AG04449 (cell line): Measurements from ENCODE around the gene C19orf33.

Source experiments
- CTCF ChIA-PET: fragments of 350-600 bp; formaldehyde crosslinking; extraction: SDS; loops from one replicate; lab custom pipeline; 2021; ENCODE audit warnings: antibody characterized with exemption; lab: Yijun Ruan, JAX
- POLR2A ChIA-PET: fragments of 400-600, 350-600 bp; formaldehyde crosslinking; extraction: SDS; loops from one replicate; lab custom pipeline; 2020; ENCODE audit warnings: antibody characterized with exemption, inconsistent platforms; lab: Yijun Ruan, JAX
- DNase-seq: peaks from one replicate; pipeline ENCODE4 v3.0.0-alpha.2; 2010; ENCODE audit warnings: low read depth, low spot score
- H3K4me3 ChIP-seq: 2 replicates; pipeline ENCODE4 v1.5.1; 2011; ENCODE audit warnings: low read depth, mild to moderate bottlenecking, control low read depth, low read length
- CTCF ChIP-seq: IDR thresholded peaks from one replicate; pipeline ENCODE4 v1.5.1; 2011; ENCODE audit warnings: mild to moderate bottlenecking, moderate library complexity, low read length, control low read depth, inconsistent platforms; ENCODE audit not compliant: insufficient read depth; ENCODE audit errors: missing control alignments

Gene C19orf33

GRCh38 chr19:38284422-38284821 is 19.6 kb upstream of the C19orf33 start:
- DNase-seq = no peak
- ChIA-PET CTCF (interaction anchor here (1.1 to 1.3 kb wide), 2 partner anchors 41 to 90 kb away, joined by 3 read pairs; partner anchors contain the start of gene PSMD8), POLR2A (no interaction called here)
- no peak overlapping the region for H3K4me3 ChIP-seq
- TF ChIP-seq CTCF = no peak

- CTCF ChIA-PET = interaction anchor here (1.1 to 1.4 kb wide), 4 partner anchors 9 to 118 kb away, joined by 3 to 7 read pairs (median 3); partner anchors contain the start of genes FAM98C and PSMD8
- peak; percentile 19 for DNase-seq
- no peak overlapping the region for H3K4me3 ChIP-seq
- POLR2A ChIA-PET = no interaction called here
- TF ChIP-seq CTCF = no peak
Observed at GRCh38 chr19:38285567-38285966, 18.5 kb upstream of the C19orf33 start.

- DNase-seq = no peak
- CTCF ChIA-PET = interaction anchor here (1.5 kb wide), 1 partner anchor 43 kb away, joined by 3 read pairs; no protein-coding TSS in a partner anchor
- no peak overlapping the region for H3K4me3 ChIP-seq
- no peak for TF ChIP-seq CTCF
- POLR2A ChIA-PET = no interaction called here
Observed at GRCh38 chr19:38287604-38288003, 16.4 kb upstream of the C19orf33 start.

GRCh38 chr19:38288123-38288855 is 15.8 kb upstream of the C19orf33 start:
- no peak for TF ChIP-seq CTCF
- DNase-seq = no peak
- no peak overlapping the region for H3K4me3 ChIP-seq
- POLR2A ChIA-PET = no interaction called here
- CTCF ChIA-PET = interaction anchor here (1.5 kb wide), 1 partner anchor 44 kb away, joined by 3 read pairs; no protein-coding TSS in a partner anchor

GRCh38 chr19:38289955-38290354 is 14.1 kb upstream of the C19orf33 start:
- ChIA-PET CTCF (interaction anchor here (1.1 to 1.3 kb wide), 3 partner anchors 26 to 47 kb away, joined by 3 read pairs; partner anchors contain the start of gene SPINT2), POLR2A (no interaction called here)
- no peak for TF ChIP-seq CTCF
- H3K4me3 ChIP-seq = no peak overlapping the region
- DNase-seq = no peak

- H3K4me3 ChIP-seq = no peak overlapping the region
- TF ChIP-seq CTCF = no peak
- CTCF ChIA-PET = interaction anchor here (1.1 to 1.3 kb wide), 3 partner anchors 27 to 48 kb away, joined by 3 read pairs; partner anchors contain the start of gene SPINT2
- POLR2A ChIA-PET = no interaction called here
- DNase-seq = peak; percentile 71
Observed at GRCh38 chr19:38290631-38291147, 13.4 kb upstream of the C19orf33 start.
